Activated CD4-positive, alpha-beta memory T cell treated with anti-CD3 and anti-CD28 coated beads, Interleukin-2, amount 10 ng/mL, durations not matched to agents 7 days and 5 days (primary cell): ENCODE results near the gene SMYD3. TPM values are rescaled to one million over a fixed set of nuclear protein-coding genes. Genes with fewer than 3 reads are reported as not detected.

ENCODE experiments used
- CTCF ChIA-PET: fragments of 350-600 bp; sonication (Branson Sonifier 250); formaldehyde crosslinking; loops from one replicate; lab custom pipeline; 2021; ENCODE audit warnings: antibody characterized with exemption, inconsistent platforms; lab: Charles Lee
- POLR2A ChIA-PET: fragments of 350-600 bp; sonication (Branson Sonifier 250); formaldehyde crosslinking; loops from one replicate; lab custom pipeline; 2021; ENCODE audit warnings: antibody characterized with exemption; lab: Charles Lee
- DNase-seq: peaks from one replicate; pipeline ENCODE4 v3.0.0-alpha.2; 2020
- H3K27ac Mint-ChIP-seq: one replicate; pipeline ENCODE4 v1.8.0; 2021; ENCODE audit warnings: mild to moderate bottlenecking, mixed read lengths
- H3K27me3 Mint-ChIP-seq: one replicate; pipeline ENCODE4 v1.8.0; 2021; ENCODE audit warnings: mixed read lengths
- H3K36me3 Mint-ChIP-seq: one replicate; pipeline ENCODE4 v1.8.0; 2021; ENCODE audit warnings: low read depth, mixed read lengths
- H3K4me1 Mint-ChIP-seq: one replicate; pipeline ENCODE4 v1.8.0; 2021; ENCODE audit warnings: mixed read lengths
- H3K4me3 Mint-ChIP-seq: one replicate; pipeline ENCODE4 v1.8.0; 2021; ENCODE audit warnings: mild to moderate bottlenecking, mixed read lengths
- H3K9me3 Mint-ChIP-seq: one replicate; pipeline ENCODE4 v1.8.0; 2021; ENCODE audit warnings: mixed read lengths
- total RNA-seq, 2 experiments: library from RNA; stranded (reverse); gene quantifications; one replicate each; pipeline ENCODE4 v1.2.3, GENCODE V29; 2021

The SMYD3 gene
- total RNA-seq, 2 experiments from 2014 or later = 15.5 to 18.7 TPM

- H3K27ac Mint-ChIP-seq = no peak overlapping the region
- ChIA-PET POLR2A (no interaction called here), CTCF (no interaction called here)
Observed at GRCh38 chr1:245772325-245772724, 734.8 kb downstream of the SMYD3 start.

GRCh38 chr1:245771511-245772281, 735.4 kb downstream of the SMYD3 start:
- Mint-ChIP-seq H3K9me3 (no peaks in the 10 kb centered on the region), H3K4me1 (no peaks in the 10 kb centered on the region), H3K27ac (no peak overlapping the region), H3K27me3 (no peaks in the 10 kb centered on the region), H3K4me3 (no peak overlapping the region), H3K36me3 (no peaks in the 10 kb centered on the region)
- ChIA-PET CTCF (no interaction called here), POLR2A (no interaction called here)
- DNase-seq = no peak

More at GRCh38 chr1:245772325-245772724, 734.8 kb downstream of the SMYD3 start:
- no peak for DNase-seq
- no peaks in the 10 kb centered on the region for H3K27me3 Mint-ChIP-seq
- no peaks in the 10 kb centered on the region for H3K36me3 Mint-ChIP-seq
- no peaks in the 10 kb centered on the region for H3K4me1 Mint-ChIP-seq
- H3K9me3 Mint-ChIP-seq = no peaks in the 10 kb centered on the region
- H3K4me3 Mint-ChIP-seq = no peak overlapping the region

- ChIA-PET POLR2A (no interaction called here), CTCF (no interaction called here)
- Mint-ChIP-seq H3K36me3 (no peaks in the 10 kb centered on the region), H3K9me3 (no peaks in the 10 kb centered on the region), H3K27me3 (no peaks in the 10 kb centered on the region), H3K4me3 (no peak overlapping the region), H3K27ac (no peak overlapping the region), H3K4me1 (no peaks in the 10 kb centered on the region)
- no peak for DNase-seq
Observed at GRCh38 chr1:245770156-245770555, 736.9 kb downstream of the SMYD3 start.

GRCh38 chr1:245768596-245768995, 738.5 kb downstream of the SMYD3 start:
- Mint-ChIP-seq H3K4me1 (no peaks in the 10 kb centered on the region), H3K4me3 (no peak overlapping the region), H3K36me3 (no peaks in the 10 kb centered on the region), H3K9me3 (no peaks in the 10 kb centered on the region), H3K27ac (no peak overlapping the region), H3K27me3 (no peaks in the 10 kb centered on the region)
- no peak for DNase-seq
- ChIA-PET POLR2A (no interaction called here), CTCF (no interaction called here)

GRCh38 chr1:245765230-245766000, 741.7 kb downstream of the SMYD3 start:
- Mint-ChIP-seq H3K27ac (no peak overlapping the region), H3K4me3 (no peak overlapping the region), H3K4me1 (no peaks in the 10 kb centered on the region), H3K27me3 (no peaks in the 10 kb centered on the region), H3K9me3 (peaks cover 3% of the 10 kb centered on the region), H3K36me3 (no peaks in the 10 kb centered on the region)
- ChIA-PET CTCF (interaction anchor here (0.7 kb wide), 1 partner anchor 120 kb away, joined by 3 read pairs; no protein-coding TSS in a partner anchor), POLR2A (no interaction called here)
- DNase-seq = no peak

GRCh38 chr1:245763873-245764331, 743.2 kb downstream of the SMYD3 start:
- H3K4me1 Mint-ChIP-seq = no peaks in the 10 kb centered on the region
- ChIA-PET CTCF (no interaction called here), POLR2A (no interaction called here)
- no peaks in the 10 kb centered on the region for H3K27me3 Mint-ChIP-seq
- H3K4me3 Mint-ChIP-seq = no peak overlapping the region
- H3K9me3 Mint-ChIP-seq = peaks cover 3% of the 10 kb centered on the region
- DNase-seq = no peak
- no peak overlapping the region for H3K27ac Mint-ChIP-seq
- no peaks in the 10 kb centered on the region for H3K36me3 Mint-ChIP-seq

GRCh38 chr1:245762396-245762910, 744.6 kb downstream of the SMYD3 start:
- no peak overlapping the region for H3K27ac Mint-ChIP-seq
- peaks cover 6% of the 10 kb centered on the region for H3K9me3 Mint-ChIP-seq
- no peak overlapping the region for H3K4me3 Mint-ChIP-seq
- DNase-seq = no peak
- ChIA-PET POLR2A (no interaction called here), CTCF (no interaction called here)
- H3K36me3 Mint-ChIP-seq = no peaks in the 10 kb centered on the region
- no peaks in the 10 kb centered on the region for H3K4me1 Mint-ChIP-seq
- no peaks in the 10 kb centered on the region for H3K27me3 Mint-ChIP-seq

- ChIA-PET POLR2A (no interaction called here), CTCF (no interaction called here)
- DNase-seq = no peak
- Mint-ChIP-seq H3K4me3 (no peak overlapping the region), H3K4me1 (no peaks in the 10 kb centered on the region), H3K27me3 (no peaks in the 10 kb centered on the region), H3K9me3 (peaks cover 6% of the 10 kb centered on the region), H3K36me3 (no peaks in the 10 kb centered on the region), H3K27ac (no peak overlapping the region)
Observed at GRCh38 chr1:245760301-245760700, 746.8 kb downstream of the SMYD3 start.

- no peak overlapping the region for H3K4me3 Mint-ChIP-seq
- H3K27me3 Mint-ChIP-seq = no peaks in the 10 kb centered on the region
- ChIA-PET CTCF (no interaction called here), POLR2A (no interaction called here)
- H3K36me3 Mint-ChIP-seq = no peaks in the 10 kb centered on the region
- H3K27ac Mint-ChIP-seq = no peak overlapping the region
- no peaks in the 10 kb centered on the region for H3K4me1 Mint-ChIP-seq
- peaks cover 4% of the 10 kb centered on the region for H3K9me3 Mint-ChIP-seq
- no peak for DNase-seq
Observed at GRCh38 chr1:245754463-245754961, 752.6 kb downstream of the SMYD3 start.

- CTCF ChIA-PET = no interaction called here
- POLR2A ChIA-PET = no interaction called here
- peaks cover 4% of the 10 kb centered on the region for H3K9me3 Mint-ChIP-seq
Observed at GRCh38 chr1:245753807-245754206, 753.3 kb downstream of the SMYD3 start.

GRCh38 chr1:245752561-245752960, 754.5 kb downstream of the SMYD3 start:
- POLR2A ChIA-PET = no interaction called here
- Mint-ChIP-seq H3K27ac (no peak overlapping the region), H3K4me3 (no peak overlapping the region), H3K36me3 (no peaks in the 10 kb centered on the region), H3K9me3 (no peaks in the 10 kb centered on the region), H3K4me1 (no peaks in the 10 kb centered on the region), H3K27me3 (no peaks in the 10 kb centered on the region)
- CTCF ChIA-PET = no interaction called here
- DNase-seq = no peak

More at GRCh38 chr1:245753807-245754206, 753.3 kb downstream of the SMYD3 start:
- no peak for DNase-seq
- Mint-ChIP-seq H3K27ac (no peak overlapping the region), H3K4me1 (no peaks in the 10 kb centered on the region), H3K27me3 (no peaks in the 10 kb centered on the region), H3K36me3 (no peaks in the 10 kb centered on the region), H3K4me3 (no peak overlapping the region)

GRCh38 chr1:245751726-245752470, 755.2 kb downstream of the SMYD3 start:
- CTCF ChIA-PET = no interaction called here
- Mint-ChIP-seq H3K4me3 (no peak overlapping the region), H3K9me3 (peaks cover 2% of the 10 kb centered on the region), H3K4me1 (no peaks in the 10 kb centered on the region), H3K27ac (no peak overlapping the region), H3K36me3 (no peaks in the 10 kb centered on the region), H3K27me3 (no peaks in the 10 kb centered on the region)
- no peak for DNase-seq
- POLR2A ChIA-PET = no interaction called here

- CTCF ChIA-PET = no interaction called here
- no peak for DNase-seq
- no peaks in the 10 kb centered on the region for H3K4me1 Mint-ChIP-seq
- no peaks in the 10 kb centered on the region for H3K36me3 Mint-ChIP-seq
- POLR2A ChIA-PET = no interaction called here
- H3K27ac Mint-ChIP-seq = no peak overlapping the region
- H3K27me3 Mint-ChIP-seq = no peaks in the 10 kb centered on the region
- peaks cover 4% of the 10 kb centered on the region for H3K9me3 Mint-ChIP-seq
- H3K4me3 Mint-ChIP-seq = no peak overlapping the region
Observed at GRCh38 chr1:245751116-245751515, 756.0 kb downstream of the SMYD3 start.
